NK-92 (cell line): ENCODE measurements around the gene NFKB1.
"Not testable (repeated sequence)": the region's sequence is repeated elsewhere in the genome, so short reads cannot be mapped to it uniquely, and the experiment has no call there.

Source experiments
- DNase-seq: peaks from one replicate; lab custom pipeline; 2025; ENCODE audit not compliant: unreplicated experiment; lab: John Stamatoyannopoulos, UW

The NFKB1 gene, protein sequence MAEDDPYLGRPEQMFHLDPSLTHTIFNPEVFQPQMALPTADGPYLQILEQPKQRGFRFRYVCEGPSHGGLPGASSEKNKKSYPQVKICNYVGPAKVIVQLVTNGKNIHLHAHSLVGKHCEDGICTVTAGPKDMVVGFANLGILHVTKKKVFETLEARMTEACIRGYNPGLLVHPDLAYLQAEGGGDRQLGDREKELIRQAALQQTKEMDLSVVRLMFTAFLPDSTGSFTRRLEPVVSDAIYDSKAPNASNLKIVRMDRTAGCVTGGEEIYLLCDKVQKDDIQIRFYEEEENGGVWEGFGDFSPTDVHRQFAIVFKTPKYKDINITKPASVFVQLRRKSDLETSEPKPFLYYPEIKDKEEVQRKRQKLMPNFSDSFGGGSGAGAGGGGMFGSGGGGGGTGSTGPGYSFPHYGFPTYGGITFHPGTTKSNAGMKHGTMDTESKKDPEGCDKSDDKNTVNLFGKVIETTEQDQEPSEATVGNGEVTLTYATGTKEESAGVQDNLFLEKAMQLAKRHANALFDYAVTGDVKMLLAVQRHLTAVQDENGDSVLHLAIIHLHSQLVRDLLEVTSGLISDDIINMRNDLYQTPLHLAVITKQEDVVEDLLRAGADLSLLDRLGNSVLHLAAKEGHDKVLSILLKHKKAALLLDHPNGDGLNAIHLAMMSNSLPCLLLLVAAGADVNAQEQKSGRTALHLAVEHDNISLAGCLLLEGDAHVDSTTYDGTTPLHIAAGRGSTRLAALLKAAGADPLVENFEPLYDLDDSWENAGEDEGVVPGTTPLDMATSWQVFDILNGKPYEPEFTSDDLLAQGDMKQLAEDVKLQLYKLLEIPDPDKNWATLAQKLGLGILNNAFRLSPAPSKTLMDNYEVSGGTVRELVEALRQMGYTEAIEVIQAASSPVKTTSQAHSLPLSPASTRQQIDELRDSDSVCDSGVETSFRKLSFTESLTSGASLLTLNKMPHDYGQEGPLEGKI

DNA sequence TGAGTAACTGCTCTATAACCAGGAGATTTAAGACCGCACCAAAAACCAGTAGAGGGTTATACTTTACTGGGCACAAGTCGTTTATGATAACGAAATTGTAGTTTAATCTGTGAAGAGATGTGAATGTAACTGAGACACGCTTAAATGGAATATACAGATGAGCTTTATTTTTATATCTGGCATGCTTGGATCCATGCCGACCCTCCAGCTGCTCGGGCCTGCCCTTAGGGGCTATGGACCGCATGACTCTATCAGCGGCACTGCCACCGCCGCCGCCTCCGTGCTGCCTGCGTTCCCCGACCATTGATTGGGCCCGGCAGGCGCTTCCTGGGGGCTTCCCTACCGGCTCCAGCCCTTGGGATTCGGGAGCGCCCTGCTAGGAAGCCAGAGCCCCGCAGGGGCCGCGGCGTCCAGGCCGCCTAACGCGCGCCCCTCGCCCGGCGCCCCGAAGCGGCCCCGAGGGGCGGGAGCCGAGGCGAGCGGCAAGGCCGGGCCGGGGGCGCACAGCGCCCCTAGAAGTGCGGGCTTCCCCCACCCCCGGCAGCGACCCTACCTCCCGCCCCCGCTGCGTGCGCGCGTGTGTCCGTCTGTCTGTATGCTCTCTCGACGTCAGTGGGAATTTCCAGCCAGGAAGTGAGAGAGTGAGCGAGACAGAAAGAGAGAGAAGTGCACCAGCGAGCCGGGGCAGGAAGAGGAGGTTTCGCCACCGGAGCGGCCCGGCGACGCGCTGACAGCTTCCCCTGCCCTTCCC is at the start of gene NFKB1:
TSS of gene NFKB1 (plus strand) at position 664 of the 751 bp plus-strand sequence. CDS start 24,160 bp downstream, outside the sequence.
- peak; percentile 46 for DNase-seq

DNA sequence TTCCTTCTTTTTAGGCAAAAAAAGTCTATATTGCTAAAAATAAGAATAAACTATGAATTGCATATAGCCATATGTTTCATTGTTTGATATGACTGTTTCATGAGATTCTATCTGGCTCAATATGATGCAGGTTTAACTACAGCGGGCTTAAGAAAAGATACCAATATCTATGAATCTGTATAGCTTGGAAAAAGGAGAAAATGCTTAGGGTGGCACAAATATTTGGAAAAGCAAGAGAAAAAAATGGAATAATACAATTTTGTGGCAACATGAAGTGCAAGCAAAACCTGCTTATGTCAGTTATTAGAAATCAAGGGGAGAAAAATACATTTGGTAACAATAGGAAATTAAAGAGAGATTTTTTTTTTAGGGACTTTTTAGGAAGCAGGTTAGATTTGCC is 48.3 kb upstream of the NFKB1 start:
- no peak for DNase-seq

DNA sequence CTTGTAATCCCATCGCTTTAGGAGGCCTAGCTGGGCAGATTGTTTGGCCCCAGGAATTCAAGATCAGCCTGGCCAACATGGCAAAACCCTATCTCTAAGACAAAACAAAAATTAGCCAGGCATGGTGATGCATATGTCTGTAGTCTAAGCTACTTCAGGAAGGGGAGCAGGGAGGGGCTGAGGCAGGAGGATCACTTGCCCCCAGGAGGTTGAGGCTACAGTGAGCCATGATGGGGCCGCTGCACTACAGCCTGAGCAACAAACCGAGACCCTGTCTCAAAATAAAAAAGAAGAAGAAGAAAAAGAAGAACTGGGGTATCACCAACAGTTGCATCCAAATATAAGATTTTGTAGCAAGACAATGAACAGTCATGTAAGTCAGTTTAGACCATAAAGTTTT is 47.3 kb upstream of the NFKB1 start:
- no peak for DNase-seq

DNA sequence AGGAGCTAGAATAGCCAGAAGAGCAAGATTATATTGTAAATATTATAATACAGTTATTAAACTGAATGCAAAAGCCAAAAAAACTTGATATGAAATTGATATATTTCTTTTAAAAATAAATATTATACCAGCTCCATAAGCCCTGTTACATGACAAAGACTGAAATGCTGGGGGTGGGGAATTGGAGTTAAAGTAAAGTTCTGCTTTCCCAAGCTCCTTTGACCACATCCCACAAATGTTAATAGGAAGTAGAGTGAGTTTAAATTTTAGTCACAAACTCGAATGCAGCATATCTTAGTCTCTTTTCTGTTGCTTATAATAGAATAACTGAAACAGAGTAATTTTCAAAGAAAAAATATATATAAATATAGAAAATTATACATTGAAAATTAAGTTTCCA is 46.9 kb upstream of the NFKB1 start:
- no peak for DNase-seq

DNA sequence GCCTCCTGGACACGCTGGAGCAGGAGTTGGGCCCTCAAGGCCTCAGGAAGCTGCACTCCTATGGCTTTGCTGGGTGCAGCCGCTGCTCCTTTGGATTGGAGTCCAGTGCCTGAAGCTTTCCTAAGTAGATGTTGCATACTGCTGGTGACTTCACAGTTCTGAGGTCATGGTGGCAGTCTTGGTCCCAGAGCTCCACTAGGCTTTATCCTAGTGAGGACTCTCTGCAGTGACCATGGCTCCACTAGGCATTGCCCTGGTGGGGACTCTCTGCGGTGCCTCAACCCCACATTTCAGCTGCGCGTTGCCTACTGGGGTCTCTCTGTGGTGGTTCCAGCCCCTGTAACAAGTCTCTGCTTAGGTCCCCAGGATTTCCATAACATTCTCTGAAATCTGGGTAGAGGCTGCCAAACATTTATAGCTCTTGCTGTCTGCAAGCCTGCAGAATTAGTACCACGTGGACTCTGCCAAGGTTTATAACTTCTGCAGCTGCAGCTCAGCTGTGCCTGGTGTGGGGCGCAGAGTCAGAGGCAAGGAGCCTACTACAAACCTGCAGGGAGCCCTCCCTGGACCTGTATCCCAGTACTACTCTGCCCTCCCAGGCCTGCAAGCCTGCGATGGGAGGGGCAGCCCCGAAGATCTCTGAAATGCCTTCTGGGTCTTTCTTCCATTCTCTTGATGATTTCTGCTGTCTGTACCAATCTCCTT is 46.0 kb upstream of the NFKB1 start:
- no peak for DNase-seq

DNA sequence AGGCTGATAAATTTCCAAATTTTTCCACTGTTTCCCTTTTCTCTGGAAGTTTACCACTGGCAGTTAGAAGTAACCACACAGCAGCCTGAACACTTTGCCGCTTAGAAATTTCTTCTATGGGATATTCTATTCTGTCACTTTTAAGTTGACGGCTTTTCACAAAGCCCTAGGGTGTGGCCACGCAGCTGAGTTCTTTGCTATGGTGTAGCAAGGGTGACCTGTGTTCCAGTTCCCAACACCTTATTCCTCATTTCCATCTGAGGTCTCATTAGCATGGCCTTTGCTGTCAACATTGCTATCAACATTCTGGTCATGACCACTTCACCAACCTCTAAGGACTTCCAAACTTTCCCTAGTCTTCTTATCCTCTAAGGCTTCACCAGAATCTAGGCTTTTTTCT is 45.4 kb upstream of the NFKB1 start:
- DNase-seq, result no peak

DNA sequence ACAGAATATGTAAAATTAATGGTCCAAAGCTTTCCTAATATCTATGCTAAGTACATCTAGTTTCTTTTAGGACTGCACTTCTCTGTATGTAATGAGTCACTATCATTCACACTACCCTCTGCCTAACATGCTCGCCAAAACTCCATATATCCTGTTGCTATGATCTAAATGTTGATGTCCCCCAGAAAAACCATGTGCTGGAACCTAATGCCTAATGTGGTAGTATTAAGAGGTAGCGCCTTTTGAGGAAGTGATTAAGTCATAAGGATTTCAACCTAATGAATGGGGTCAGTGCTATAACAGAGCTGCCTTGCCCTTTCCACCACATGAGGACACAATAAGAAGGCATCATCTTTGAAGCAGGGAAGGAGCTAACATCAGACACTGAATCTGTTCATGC is 34.9 kb upstream of the NFKB1 start:
- DNase-seq, result no peak

DNA sequence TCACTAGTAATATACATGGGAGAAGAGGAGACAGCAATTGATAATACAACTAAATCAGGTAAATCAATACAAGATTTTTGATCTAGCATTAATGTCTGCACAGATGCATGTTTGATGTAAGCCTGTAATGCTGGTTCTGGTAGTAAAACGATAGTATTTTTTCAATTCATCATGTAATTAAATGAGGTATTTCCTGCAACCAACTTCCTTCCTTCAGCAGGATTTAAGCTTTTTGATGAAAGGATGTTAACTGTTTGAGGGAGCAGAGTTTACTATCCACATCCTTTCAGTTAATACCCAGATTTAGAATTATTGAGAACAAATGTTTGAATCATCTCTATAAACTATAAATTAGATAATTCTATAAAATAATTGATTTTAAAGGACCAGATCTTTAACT is 31.4 kb upstream of the NFKB1 start:
- DNase-seq, result no peak

DNA sequence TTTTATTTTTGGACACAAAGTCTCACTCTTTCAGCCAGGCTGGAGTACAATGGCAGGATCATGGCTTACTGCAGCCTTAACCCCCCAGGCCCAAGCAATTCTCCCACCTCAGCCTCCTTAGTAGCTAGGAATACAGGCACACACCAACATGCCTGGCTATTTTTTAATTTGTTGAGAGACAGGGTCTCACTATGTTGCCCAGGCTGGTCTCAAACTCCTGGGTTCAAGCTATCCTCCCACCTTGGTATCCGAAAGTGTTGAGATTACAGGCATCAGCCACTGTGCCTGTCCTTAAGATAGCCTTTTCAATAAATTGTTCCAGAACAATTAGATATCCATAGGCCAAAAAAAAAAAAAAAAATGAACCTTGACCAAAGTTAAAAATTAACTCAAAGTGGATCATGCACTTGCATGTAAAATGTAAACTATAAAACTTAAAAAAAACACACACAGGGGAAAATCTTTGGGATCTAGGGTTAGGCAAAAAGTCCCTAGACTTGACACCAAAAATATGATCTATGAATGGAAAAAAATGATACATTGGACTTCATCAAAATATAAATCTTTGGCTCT is 28.6 kb upstream of the NFKB1 start:
- no peak for DNase-seq

DNA sequence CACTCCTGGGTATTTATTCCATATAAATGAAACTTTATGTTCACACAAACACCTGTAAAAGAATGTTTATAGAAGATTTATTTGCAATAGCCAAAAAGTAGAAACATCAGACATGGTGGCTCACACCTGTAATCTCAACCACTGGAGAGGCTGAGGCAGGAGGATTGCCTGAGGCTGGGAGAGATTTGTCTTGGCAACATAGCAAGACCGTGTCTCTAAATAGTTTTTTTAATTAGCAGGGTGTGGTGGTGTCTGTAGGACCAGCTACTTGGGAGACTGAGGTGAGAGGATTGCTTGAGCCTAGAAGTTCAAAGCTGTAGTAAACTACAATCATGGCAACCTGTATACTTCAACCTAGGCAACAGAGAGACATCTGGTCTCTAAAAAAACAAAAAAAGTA is 27.7 kb upstream of the NFKB1 start:
- DNase-seq, result no peak

DNA sequence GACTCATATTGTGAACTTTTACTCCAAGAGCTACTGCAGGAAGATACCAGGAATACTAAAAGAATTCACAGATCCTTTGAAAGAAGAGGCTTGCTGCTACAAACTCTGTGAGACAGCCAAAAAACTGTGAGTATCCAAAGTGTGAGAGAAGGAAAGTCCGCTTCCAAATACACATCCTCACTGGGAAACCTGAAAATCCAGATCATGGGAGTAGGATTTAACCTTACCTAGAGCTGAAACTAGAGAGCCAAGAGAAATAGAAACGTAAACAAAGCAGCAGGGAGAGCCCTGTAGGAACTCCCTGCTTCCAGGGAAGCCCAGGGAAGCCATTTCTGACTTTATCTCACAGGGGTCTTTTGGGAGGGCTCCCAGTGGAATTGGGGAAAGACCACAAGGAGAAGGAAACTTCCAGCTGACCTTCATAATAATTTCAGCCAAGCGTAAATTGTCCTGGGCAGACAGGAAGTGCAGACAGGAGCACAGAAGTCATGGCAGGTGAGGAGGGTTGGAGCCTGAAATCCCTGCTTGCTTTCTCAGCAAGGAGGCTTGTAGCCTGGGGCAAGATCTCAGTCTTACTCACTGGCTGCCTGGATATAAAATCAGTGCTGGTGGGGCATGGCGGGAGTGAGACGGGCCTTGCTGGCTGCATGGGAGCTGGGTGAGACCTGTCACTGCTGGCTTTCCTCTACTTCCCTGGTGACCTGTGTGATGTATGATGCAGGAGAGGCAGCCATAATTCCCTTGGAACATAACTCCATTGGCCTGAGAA is 26.2 kb upstream of the NFKB1 start:
- no peak for DNase-seq

DNA sequence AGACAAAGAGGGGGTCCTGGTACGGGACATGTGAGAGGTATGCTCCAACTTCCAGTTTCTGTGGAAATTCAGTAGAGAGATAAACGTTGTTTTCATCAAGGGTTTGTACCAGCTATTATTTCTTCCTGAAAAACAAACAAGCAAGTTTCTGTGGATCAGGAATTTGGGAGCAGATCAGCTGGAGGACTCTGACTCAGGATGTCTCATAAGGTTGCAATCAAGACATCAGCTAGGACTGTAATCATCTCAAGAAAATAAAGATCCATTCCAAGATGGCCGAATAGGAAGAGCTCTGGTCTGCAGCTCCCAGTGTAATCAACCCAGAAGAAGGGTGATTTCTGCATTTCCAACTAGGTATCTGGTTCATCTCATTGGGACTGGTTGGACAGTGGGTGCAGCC is 23.5 kb upstream of the NFKB1 start:
- DNase-seq, result no peak

DNA sequence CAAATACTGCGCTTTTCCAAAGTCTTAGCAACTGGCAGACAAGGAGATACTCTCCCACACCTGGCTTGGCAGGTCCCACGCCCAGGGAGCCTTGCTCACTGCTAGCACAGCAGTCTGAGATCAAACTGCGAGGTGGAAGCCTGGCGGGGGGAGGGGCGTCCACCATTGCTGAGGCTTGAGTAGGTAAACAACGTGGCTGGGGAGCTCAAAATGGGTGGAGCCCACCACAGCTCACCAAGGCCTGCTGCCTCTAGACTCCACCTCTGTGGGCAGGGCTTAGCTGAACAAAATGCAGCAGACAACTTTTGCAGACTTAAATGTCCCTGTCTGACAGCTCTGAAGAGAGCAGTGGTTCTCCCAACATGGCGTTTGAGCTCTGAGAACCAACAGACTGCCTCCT is 23.0 kb upstream of the NFKB1 start:
- no peak for DNase-seq

DNA sequence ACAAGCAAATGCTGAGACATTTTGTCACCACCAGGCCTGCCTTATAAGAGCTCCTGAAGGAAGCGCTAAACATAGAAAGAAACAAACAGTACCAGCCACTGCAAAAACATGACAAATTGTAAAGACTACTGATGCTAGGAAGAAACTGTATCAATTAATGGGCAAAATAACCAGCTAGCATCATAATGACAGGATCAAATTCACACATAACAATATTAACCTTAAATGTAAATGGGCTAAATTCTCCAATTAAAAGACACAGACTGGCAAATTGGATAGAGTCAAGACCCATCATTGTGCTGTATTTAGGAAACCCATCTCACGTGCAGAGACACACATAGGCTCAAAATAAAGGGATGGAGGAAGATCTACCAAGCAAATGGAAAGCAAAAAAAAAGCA is 21.3 kb upstream of the NFKB1 start:
- not testable (repeated sequence) for DNase-seq

DNA sequence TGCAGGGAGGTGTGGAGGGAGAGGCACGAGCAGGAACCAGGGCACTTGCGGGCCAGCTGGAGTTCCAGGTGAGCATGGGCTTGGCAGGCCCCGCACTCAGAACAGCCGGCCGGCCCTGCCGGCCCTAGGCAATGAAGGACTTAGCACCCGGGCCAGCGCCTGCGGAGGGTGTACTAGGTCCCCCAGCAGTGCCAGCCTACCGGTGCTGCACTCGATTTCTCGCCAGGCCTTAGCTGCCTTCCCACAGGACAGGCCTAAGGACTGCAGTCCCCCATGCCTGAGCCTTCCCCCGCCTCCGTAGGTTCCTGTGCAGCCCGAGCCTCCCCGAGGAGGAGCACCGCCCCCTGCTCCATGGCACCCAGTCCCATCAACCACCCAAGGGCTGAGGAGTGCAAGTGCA is 18.0 kb upstream of the NFKB1 start:
- DNase-seq, result no peak

DNA sequence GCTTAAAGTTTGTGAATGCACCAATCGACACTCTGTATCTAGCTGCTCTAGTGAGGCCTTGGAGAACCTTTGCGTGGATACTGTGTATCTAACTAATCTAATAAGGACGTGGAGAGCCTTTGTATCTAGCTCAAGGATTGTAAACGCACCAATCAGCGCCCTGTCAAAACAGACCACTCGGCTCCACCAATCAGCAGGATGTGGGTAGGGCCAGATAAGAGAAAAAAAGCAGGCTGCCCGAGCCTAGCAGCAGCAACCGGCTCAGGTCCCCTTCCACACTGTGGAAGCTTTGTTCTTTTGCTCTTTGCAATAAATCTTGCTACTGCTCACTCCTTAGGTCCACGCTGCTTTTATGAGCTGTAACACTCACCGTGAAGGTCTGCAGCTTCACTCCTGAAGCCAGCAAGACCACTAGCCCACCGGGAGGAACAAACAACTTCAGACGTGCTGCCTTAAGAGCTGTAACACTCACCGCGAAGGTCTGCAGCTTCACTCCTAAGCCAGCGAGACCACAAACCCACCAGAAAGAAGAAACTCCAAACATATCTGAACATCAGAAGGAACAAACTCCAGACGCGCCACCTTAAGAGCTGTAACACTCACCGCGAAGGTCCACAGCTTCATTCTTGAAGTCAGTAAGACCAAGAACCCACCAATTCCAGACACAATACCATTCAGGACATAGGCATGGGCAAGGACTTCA is 17.0 kb upstream of the NFKB1 start:
- not testable (repeated sequence) for DNase-seq

DNA sequence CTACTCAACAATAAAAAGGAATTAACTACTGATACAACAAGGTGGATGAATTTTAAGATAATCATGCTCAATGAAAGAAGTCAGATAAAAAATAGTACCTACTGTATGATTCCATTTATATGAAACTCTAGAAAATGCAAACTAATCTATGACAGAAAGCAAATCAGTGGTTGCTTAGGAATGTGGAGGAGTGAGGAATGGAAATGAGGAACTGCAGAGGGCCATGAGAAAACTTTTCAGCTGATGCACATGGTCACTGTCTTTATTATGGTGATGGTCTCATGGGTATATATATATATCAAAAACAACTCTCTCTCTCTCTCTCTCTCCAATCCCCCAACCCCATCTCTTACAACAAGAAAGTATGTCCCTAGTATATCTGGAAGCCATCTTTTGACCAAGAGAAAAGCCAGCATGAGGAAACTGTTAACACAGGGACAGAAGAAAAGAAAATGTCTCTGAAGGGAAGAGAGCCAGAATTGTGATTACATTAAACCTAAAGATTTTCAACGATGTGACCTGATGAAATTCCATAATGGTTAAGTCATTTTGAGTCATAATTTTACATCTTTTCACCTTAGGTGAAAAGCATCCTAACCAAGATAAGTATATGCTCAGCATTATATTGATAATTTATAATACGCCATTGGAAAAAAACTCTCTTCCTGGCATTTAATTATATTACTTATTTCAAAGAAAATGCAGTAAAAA is 8.5 kb upstream of the NFKB1 start:
- no peak for DNase-seq

DNA sequence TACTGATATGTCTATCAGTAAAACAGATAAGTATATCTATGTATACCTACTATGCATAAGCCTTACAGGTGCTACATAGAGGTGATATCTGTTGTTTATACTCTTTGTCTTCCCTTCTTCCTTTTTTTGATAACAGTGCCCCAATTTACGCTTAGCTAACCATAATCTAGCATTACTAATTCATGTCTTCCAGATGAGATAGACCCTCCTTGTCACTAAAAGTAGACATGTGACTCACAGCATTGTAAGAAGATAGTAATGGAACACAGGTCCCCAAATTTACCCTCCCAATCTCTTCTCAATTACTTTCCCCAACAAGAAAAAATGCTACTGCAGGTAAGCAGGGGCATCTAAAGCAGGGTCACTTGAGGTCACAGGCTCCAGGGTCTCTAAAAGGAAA is 7.9 kb upstream of the NFKB1 start:
- no peak for DNase-seq
